ENCODE results near the gene KANK3. TPM values are rescaled to one million over a fixed set of nuclear protein-coding genes. Genes with fewer than 3 reads are reported as not detected.

KANK3 gene
- total and polyA plus RNA-seq, 9 of the 15 experiments (the other 6 are each of a cell fraction or from before 2014, with no cell fraction given): 0.03 to 0.40 (median 0.08) TPM; not detected in 6

DNA sequence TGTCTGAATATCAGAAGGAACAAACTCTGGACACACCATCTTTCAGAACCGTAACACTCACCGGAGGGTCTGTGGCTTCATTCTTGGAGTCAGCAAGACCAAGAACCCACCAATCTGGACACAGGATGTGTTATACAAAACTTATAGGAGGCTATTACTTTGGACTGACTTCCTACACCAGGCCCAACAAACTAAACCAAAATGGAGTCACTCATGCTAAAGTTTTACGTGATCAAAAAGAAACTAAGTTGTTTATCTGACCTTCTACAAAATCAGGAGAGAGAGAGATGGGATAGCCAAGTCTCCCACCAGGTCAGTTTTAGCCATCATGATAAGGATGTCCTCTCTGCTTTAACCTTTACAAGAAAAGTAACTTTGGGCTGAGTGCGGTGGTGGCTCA is 43.9 kb upstream of the KANK3 start (continued):
- TF ChIP-seq RERE (CRISPR knock-in tag; IDR thresholded peaks at IDR 0.05; ENCODE audit: borderline replicate concordance) (no peak), GABPB1 (CRISPR knock-in tag; IDR thresholded peaks at IDR 0.05) (no peak), HNRNPL (IDR thresholded peaks at IDR 0.05; ENCODE audit: low read depth, low read length) (no peak), ATF7 (IDR thresholded peaks at IDR 0.05) (no peak), HDAC1 (IDR thresholded peaks at IDR 0.05) (no peak), ZNF431 (CRISPR knock-in tag; IDR thresholded peaks at IDR 0.05) (no peak), ZBTB8A (IDR thresholded peaks at IDR 0.05; ENCODE audit: partially characterized antibody) (no peak), LARP7 (IDR thresholded peaks at IDR 0.05) (no peak), NR4A1 (CRISPR knock-in tag; IDR thresholded peaks at IDR 0.05) (no peak), NR4A1 (tag; IDR thresholded peaks at IDR 0.05) (peak; percentile 94), POLR2B (IDR thresholded peaks at IDR 0.05; ENCODE audit: low read depth, partially characterized antibody) (no peak), POLR2AphosphoS2 (IDR thresholded peaks at IDR 0.05; ENCODE audit: low read length) (no peak), ZNF282 (CRISPR knock-in tag; IDR thresholded peaks at IDR 0.05) (no peak), RBFOX2 (IDR thresholded peaks at IDR 0.05; ENCODE audit: low read depth, low read length) (no peak), MBD2 (IDR thresholded peaks at IDR 0.05; ENCODE audit: borderline replicate concordance, low read depth) (no peak), NCOA4 (IDR thresholded peaks at IDR 0.05; ENCODE audit: partially characterized antibody) (no peak), RUNX1 (IDR thresholded peaks at IDR 0.05; ENCODE audit: low read depth) (no peak), KDM2B (CRISPR knock-in tag; IDR thresholded peaks at IDR 0.05) (no peak), ZNF79 (CRISPR knock-in tag; IDR thresholded peaks at IDR 0.05; ENCODE audit: low read depth) (no peak), ZNF263 (CRISPR knock-in tag; IDR thresholded peaks at IDR 0.05; ENCODE audit: borderline replicate concordance) (no peak), IRF2 (CRISPR knock-in tag; IDR thresholded peaks at IDR 0.05) (no peak), ZNF41 (CRISPR knock-in tag; conservative IDR thresholded peaks at IDR 0.05) (no peak), MEF2A (IDR thresholded peaks at IDR 0.05; ENCODE audit: control insufficient read depth, low read depth, low read length) (no peak), ZBTB7A (IDR thresholded peaks at IDR 0.05; ENCODE audit: borderline replicate concordance, control insufficient read depth, low read depth, low read length) (no peak)
- TF ChIP-seq, protein P1, sequence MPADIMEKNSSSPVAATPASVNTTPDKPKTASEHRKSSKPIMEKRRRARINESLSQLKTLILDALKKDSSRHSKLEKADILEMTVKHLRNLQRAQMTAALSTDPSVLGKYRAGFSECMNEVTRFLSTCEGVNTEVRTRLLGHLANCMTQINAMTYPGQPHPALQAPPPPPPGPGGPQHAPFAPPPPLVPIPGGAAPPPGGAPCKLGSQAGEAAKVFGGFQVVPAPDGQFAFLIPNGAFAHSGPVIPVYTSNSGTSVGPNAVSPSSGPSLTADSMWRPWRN (IDR thresholded peaks at IDR 0.05; ENCODE audit: low read depth): no peak
- TF ChIP-seq, protein P2, sequence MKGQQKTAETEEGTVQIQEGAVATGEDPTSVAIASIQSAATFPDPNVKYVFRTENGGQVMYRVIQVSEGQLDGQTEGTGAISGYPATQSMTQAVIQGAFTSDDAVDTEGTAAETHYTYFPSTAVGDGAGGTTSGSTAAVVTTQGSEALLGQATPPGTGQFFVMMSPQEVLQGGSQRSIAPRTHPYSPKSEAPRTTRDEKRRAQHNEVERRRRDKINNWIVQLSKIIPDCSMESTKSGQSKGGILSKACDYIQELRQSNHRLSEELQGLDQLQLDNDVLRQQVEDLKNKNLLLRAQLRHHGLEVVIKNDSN (CRISPR knock-in tag; IDR thresholded peaks at IDR 0.05): no peak

All from K562 (cell line).